Thoracic aorta (tissue), 2 donors: ENCODE results near the gene KIAA0753. TPM values are rescaled to one million over a fixed set of nuclear protein-coding genes. Genes with fewer than 3 reads are reported as not detected.

Experiments
- ATAC-seq: fragments of 150-250 bp; one replicate; pipeline ENCODE4 v1.8.0; 2017; ENCODE audit warnings: low read depth; ENCODE audit not compliant: insufficient number of reproducible peaks, low FRiP score
- DNase-seq: peaks from one replicate; pipeline ENCODE4 v3.0.0-alpha.2; 2020; ENCODE audit warnings: low spot score
- H3K27ac ChIP-seq, 2 donors: fragments of 200-600 bp; sonication (generic); 1 replicate in 1 of 2; 2 replicates in 1 of 2; pipeline ENCODE4 v1.5.1; 2016; ENCODE audit warnings: mild to moderate bottlenecking in 2 of 2, moderate library complexity in 2 of 2
- H3K27me3 ChIP-seq: fragments of 200-600 bp; sonication (generic); replicated peaks from 2 replicates; pipeline ENCODE4 v1.6.0; 2016; ENCODE audit warnings: mild to moderate bottlenecking; ENCODE audit not compliant: insufficient read depth
- H3K36me3 ChIP-seq: fragments of 200-600 bp; sonication (generic); one replicate; pipeline ENCODE4 v1.5.1; 2016
- H3K4me1 ChIP-seq, 2 donors: fragments of 200-600 bp; sonication (generic); 1 replicate in 1 of 2; 2 replicates in 1 of 2; pipeline versions ENCODE4 v1.5.1 to v1.6.0; 2016; ENCODE audit warnings: low read depth in 2 of 2, mild to moderate bottlenecking in 1 of 2; ENCODE audit not compliant: control insufficient read depth in 1 of 2
- H3K4me3 ChIP-seq: fragments of 200-600 bp; sonication (generic); 2 replicates; pipeline ENCODE4 v1.5.1; 2016; ENCODE audit warnings: mild to moderate bottlenecking
- H3K9me3 ChIP-seq: fragments of 200-600 bp; sonication (generic); 2 replicates; pipeline ENCODE4 v1.5.1; 2016
- total RNA-seq, 2 donors: library from RNA; depleted of rRNA; stranded (reverse); fragments of >200 nt; gene quantifications; one replicate each; pipeline versions ENCODE4 v1.1.0 to v1.2.3, GENCODE V29; 2016
- TF ChIP-seq, protein P1 (sequence below): fragments of 200-600 bp; sonication (generic); IDR thresholded peaks from one replicate; pipeline ENCODE4 v1.5.1; 2019; ENCODE audit warnings: antibody characterized with exemption

Gene KIAA0753
- total RNA-seq, 2 donors from 2014 or later, result 15.9 to 27.5 TPM

DNA sequence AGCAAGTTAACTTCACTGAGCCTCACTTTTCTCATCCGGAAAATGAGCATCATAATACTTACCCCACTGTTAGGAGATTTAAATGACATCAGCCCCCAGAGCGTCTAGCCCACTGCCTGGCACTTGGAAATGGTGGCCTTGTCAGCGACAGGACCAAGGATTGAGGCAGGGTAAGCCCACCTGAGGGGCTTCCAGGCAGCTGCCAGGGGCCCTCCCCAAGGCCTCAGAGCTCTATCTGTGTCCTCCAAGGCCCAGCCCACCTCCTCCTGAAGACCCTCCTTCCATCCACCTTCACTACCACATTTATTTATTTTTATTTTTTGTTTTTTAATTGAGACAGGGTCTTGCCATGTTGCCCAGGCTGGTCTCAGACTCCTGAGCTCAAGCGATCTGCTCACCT lies 97.9 kb downstream of the KIAA0753 start:
- no peaks in the 10 kb centered on the region for H3K36me3 ChIP-seq
- TF ChIP-seq, protein P1, sequence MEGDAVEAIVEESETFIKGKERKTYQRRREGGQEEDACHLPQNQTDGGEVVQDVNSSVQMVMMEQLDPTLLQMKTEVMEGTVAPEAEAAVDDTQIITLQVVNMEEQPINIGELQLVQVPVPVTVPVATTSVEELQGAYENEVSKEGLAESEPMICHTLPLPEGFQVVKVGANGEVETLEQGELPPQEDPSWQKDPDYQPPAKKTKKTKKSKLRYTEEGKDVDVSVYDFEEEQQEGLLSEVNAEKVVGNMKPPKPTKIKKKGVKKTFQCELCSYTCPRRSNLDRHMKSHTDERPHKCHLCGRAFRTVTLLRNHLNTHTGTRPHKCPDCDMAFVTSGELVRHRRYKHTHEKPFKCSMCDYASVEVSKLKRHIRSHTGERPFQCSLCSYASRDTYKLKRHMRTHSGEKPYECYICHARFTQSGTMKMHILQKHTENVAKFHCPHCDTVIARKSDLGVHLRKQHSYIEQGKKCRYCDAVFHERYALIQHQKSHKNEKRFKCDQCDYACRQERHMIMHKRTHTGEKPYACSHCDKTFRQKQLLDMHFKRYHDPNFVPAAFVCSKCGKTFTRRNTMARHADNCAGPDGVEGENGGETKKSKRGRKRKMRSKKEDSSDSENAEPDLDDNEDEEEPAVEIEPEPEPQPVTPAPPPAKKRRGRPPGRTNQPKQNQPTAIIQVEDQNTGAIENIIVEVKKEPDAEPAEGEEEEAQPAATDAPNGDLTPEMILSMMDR, result no peak
- H3K9me3 ChIP-seq, result no peaks in the 10 kb centered on the region
- ATAC-seq, result no peak
- H3K4me1 ChIP-seq, result no peaks in the 10 kb centered on the region
- no peak overlapping the region for H3K27ac ChIP-seq
- no peaks in the 10 kb centered on the region for H3K27me3 ChIP-seq
- no peak overlapping the region for H3K4me3 ChIP-seq
- DNase-seq, result no peak

DNA sequence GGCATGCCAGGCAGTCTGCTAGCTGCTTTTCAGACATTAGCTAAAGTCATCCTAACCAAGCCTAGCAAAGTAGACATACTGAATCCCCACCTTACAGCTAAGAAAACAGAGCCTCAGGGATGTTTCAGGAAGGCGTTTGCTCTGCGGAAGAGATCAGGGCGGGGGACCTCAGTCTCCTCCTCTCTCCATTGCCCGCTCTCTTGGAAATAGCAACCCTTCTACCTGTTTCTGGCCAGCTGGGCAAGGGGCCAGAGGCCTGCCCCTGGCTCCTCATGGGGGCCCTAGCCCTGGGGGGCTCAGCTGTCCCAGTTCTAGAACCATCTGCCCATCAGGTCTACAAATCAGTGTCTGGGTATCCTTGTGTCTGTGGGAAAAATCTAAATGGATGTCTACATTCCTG lies 98.6 kb downstream of the KIAA0753 start:
- H3K36me3 ChIP-seq, result no peaks in the 10 kb centered on the region
- no peak overlapping the region for H3K27ac ChIP-seq
- no peaks in the 10 kb centered on the region for H3K9me3 ChIP-seq
- ATAC-seq, result no peak
- no peaks in the 10 kb centered on the region for H3K4me1 ChIP-seq
- H3K4me3 ChIP-seq, result no peak overlapping the region
- DNase-seq, result no peak
- TF ChIP-seq, protein P1, result no peak
- H3K27me3 ChIP-seq, result no peaks in the 10 kb centered on the region

DNA sequence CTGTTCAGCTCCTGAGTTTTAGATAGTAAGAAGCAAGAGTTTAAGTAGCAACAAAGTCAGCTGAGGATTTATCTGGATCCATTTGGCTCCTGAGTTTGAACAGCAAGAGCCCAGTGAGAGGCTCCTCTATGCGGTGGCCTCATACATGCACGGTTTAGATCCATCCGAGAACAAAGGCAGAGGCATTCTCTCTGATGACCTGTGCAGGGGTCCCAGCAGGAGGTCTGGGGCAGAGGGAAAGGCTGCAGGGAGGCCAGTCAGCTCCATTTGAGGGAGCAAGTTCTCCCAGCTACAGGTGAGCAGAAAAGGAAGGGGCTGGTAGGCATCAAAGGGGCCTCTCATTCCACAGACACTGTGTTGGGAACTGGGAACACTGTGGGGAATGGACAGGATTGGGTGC lies 100.6 kb downstream of the KIAA0753 start:
- DNase-seq (no peak), ATAC-seq (no peak)
- TF ChIP-seq, protein P1, result no peak
- Histone ChIP-seq H3K36me3 (no peaks in the 10 kb centered on the region), H3K4me1 (no peaks in the 10 kb centered on the region), H3K27me3 (no peaks in the 10 kb centered on the region), H3K4me3 (no peak overlapping the region), H3K9me3 (no peaks in the 10 kb centered on the region), H3K27ac (no peak overlapping the region)

DNA sequence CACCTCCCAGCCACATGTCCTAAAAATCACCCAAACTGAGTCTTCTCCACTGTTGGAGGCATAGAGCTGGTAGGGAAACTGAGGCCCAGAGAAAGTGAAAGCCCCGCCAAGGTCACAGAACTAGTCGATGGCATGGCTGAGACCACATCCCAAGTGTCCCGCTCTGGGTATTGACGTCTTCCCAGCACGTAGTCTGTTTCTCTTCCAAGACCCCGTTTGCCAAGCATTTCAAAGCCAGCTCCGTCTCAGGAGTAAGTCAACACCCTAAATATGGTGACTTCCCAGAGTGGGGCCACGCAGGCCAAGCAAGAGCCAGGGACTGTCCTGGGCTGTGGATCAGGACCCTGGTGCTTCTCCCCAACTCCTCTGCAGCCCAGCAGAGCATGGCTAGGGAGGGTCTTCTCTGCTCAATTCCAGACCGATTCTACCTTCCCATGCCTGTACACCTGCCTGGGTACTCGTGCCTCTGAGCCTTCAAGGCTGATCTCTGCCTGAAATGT lies 103.9 kb downstream of the KIAA0753 start:
- Histone ChIP-seq H3K36me3 (no peaks in the 10 kb centered on the region), H3K4me3 (no peak overlapping the region), H3K4me1 (no peaks in the 10 kb centered on the region), H3K27ac (no peak overlapping the region), H3K27me3 (no peaks in the 10 kb centered on the region), H3K9me3 (no peaks in the 10 kb centered on the region)
- DNase-seq (no peak), ATAC-seq (no peak)
- TF ChIP-seq, protein P1, result no peak

DNA sequence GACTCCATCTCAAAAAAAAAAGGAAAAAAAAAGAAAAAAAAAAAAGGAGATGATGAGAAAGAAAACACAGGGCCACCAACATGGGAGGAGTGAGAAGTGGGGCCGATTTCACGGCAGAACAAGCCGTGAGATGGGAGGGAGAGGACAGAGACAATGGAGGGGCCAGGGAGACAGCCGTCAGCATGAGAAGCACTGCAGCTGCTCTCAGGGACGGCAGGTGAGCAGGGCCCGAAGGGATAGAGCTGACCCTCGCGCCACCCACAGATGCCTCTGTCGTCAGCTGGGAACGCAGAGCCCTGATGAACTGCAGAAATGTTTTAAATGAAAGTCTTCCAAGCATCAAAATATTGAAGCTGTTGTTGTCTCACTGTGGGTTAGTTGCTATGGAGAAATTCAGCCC lies 104.5 kb downstream of the KIAA0753 start:
- no peak for DNase-seq
- H3K27me3 ChIP-seq, result no peaks in the 10 kb centered on the region
- TF ChIP-seq, protein P1, result no peak
- no peaks in the 10 kb centered on the region for H3K9me3 ChIP-seq
- no peak overlapping the region for H3K27ac ChIP-seq
- no peak for ATAC-seq
- H3K4me3 ChIP-seq, result no peak overlapping the region
- H3K36me3 ChIP-seq, result no peaks in the 10 kb centered on the region
- no peaks in the 10 kb centered on the region for H3K4me1 ChIP-seq
